ENCODE measurements around the gene FADS2. TPM values are rescaled to one million over a fixed set of nuclear protein-coding genes. Genes with fewer than 3 reads are reported as not detected.

The FADS2 gene
- polyA plus RNA-seq, 2 of the 4 experiments (the other 2 are of a cell fraction): 215 to 391 TPM

DNA sequence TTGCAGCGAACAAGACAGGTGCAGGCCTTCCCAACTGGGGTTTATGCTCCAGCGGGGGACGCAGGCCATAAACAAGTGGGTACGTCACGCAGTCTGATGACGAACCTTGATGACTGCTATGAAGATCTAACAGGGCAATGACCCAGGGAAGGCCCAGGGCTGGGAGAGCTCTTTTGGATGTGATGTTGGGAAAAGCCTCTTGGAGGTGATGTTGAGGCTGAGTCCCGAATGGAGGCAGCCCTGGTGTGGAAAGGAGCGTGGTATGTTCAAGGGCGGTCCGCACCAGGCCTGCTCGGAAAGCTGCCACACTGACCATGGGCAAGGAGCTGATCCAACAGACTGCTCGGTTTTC is 5.8 kb downstream of the FADS2 start:
- POLR2A ChIA-PET: no interaction called here
- no peak overlapping the region for H3K4me3 ChIP-seq
- no peak for FAIRE-seq
- DNase-seq (ENCODE audit: low read depth in 1 of 2, low spot score in 1 of 2): no peak
- peak overlapping the region in 1 of 2 experiments; percentile 62; a peak in 2 of 6 replicates for H3K27ac ChIP-seq
- whole genome bisulfite sequencing (ENCODE audit: missing lambda C conversion rate): 92% methylated on average over 12 of the region's 12 CpGs
- CTCF ChIA-PET: interaction anchor here (0.8 to 1.6 kb wide), 4 partner anchors 17 to 276 kb away, joined by 3 to 4 read pairs (median 3); partner anchors contain the start of gene FADS1
- peak in 1 of 2 experiments; percentile 18; a peak in 3 of 6 replicates for ATAC-seq
- TF ChIP-seq TP53 (CRISPR knock-in tag; IDR thresholded peaks at IDR 0.05) (no peak), JUN (IDR thresholded peaks at IDR 0.05) (no peak), EHF (CRISPR knock-in tag; IDR thresholded peaks at IDR 0.05) (no peak), HDAC2 (IDR thresholded peaks at IDR 0.05) (no peak), POLR2A (IDR thresholded peaks at IDR 0.05; ENCODE audit: low read length) (no peak), ZC3H11A (IDR thresholded peaks at IDR 0.05) (no peak), CEBPB (IDR thresholded peaks at IDR 0.05) (no peak), ZNF302 (CRISPR knock-in tag; IDR thresholded peaks at IDR 0.05) (no peak), POLR2AphosphoS2 (conservative IDR thresholded peaks at IDR 0.05; ENCODE audit: low read length) (no peak), BHLHE40 (IDR thresholded peaks at IDR 0.05; ENCODE audit: low read depth, low read length) (no peak), PHF8 (IDR thresholded peaks at IDR 0.05; ENCODE audit: borderline replicate concordance, low read depth) (no peak), ZSCAN20 (CRISPR knock-in tag; IDR thresholded peaks at IDR 0.05) (no peak), FOXS1 (CRISPR knock-in tag; IDR thresholded peaks at IDR 0.05) (no peak)
- TF ChIP-seq, protein P1, sequence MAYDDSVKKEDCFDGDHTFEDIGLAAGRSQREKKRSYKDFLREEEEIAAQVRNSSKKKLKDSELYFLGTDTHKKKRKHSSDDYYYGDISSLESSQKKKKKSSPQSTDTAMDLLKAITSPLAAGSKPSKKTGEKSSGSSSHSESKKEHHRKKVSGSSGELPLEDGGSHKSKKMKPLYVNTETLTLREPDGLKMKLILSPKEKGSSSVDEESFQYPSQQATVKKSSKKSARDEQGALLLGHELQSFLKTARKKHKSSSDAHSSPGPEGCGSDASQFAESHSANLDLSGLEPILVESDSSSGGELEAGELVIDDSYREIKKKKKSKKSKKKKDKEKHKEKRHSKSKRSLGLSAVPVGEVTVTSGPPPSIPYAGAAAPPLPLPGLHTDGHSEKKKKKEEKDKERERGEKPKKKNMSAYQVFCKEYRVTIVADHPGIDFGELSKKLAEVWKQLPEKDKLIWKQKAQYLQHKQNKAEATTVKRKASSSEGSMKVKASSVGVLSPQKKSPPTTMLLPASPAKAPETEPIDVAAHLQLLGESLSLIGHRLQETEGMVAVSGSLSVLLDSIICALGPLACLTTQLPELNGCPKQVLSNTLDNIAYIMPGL (CRISPR knock-in tag; IDR thresholded peaks at IDR 0.05; ENCODE audit: borderline replicate concordance): no peak
- TF ChIP-seq, protein P2, sequence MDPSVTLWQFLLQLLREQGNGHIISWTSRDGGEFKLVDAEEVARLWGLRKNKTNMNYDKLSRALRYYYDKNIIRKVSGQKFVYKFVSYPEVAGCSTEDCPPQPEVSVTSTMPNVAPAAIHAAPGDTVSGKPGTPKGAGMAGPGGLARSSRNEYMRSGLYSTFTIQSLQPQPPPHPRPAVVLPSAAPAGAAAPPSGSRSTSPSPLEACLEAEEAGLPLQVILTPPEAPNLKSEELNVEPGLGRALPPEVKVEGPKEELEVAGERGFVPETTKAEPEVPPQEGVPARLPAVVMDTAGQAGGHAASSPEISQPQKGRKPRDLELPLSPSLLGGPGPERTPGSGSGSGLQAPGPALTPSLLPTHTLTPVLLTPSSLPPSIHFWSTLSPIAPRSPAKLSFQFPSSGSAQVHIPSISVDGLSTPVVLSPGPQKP (IDR thresholded peaks at IDR 0.05; ENCODE audit: low read depth, low read length): no peak
- H3K4me1 ChIP-seq: peaks cover 68% of the 10 kb centered on the region
- peak overlapping the region; percentile 41; the same call in 1 of the 3 replicates for H3K4me2 ChIP-seq
- no peaks in the 10 kb centered on the region for H3K9me3 ChIP-seq

DNA sequence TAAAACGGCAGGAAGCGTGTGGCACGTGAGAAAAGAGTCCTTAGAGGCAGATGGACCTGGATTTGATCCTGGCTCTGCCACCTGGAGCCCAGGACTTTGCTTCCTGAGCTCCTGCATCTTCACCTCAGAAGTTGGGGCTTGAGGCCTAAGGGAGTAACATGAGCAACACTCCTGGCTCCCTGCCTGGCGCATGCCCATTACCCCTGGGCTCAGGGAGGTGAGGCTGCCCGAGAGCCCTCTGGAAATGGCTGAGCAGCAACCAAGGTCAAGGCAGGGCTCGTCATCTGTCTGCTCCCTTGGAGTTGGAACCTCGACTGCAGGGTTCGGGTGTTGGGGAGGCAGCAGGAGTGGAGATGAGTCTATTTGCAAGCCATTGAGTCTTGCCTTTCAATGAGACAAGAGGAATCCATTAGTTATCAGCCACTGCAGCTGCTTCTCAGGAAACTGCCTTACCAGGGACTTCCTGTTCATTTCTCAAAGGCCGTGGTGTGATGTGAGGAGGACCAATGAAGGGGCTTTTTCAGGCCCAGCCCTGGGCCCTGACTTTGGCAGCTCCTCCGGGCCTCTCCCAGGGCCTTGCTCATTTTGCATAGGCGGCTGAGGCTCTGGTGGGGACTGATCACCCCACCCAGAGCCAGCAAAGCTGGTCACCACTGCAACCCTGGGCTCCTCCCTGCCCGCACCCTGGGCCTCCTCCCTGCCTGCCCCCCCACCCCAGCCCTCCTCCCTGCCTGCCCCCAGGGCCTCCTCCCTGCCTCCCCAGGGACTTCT is 6.4 kb downstream of the FADS2 start:
- no peak for DNase-seq (ENCODE audit: low read depth in 1 of 2, low spot score in 1 of 2)
- Histone ChIP-seq H3K4me1 (peaks cover 65% of the 10 kb centered on the region), H3K27ac (peak overlapping the region; percentile 36 to 62; a peak in 4 of 6 replicates), H3K9me3 (no peaks in the 10 kb centered on the region), H3K4me2 (peak overlapping the region; percentile 41), H3K4me3 (no peak overlapping the region)
- CTCF ChIA-PET: interaction anchor here (0.8 to 1.6 kb wide), 6 partner anchors 17 to 275 kb away, joined by 3 to 4 read pairs (median 3); partner anchors contain the start of gene FADS1
- 80% methylated on average over 12 of the region's 12 CpGs for WGBS (ENCODE audit: missing lambda C conversion rate)
- TF ChIP-seq EP300 (IDR thresholded peaks at IDR 0.05): no peak
- TF ChIP-seq ESRRA (IDR thresholded peaks at IDR 0.05; ENCODE audit: borderline replicate concordance, low read length): no peak
- TF ChIP-seq CBX2 (IDR thresholded peaks at IDR 0.05; ENCODE audit: borderline replicate concordance, low read depth): no peak
- no peak for TF ChIP-seq HOXB5 (CRISPR knock-in tag; IDR thresholded peaks at IDR 0.05)
- TF ChIP-seq FOSL2 (IDR thresholded peaks at IDR 0.05): no peak
- no peak for TF ChIP-seq FOSL2 (CRISPR knock-in tag; IDR thresholded peaks at IDR 0.05)
- TF ChIP-seq, protein P3, sequence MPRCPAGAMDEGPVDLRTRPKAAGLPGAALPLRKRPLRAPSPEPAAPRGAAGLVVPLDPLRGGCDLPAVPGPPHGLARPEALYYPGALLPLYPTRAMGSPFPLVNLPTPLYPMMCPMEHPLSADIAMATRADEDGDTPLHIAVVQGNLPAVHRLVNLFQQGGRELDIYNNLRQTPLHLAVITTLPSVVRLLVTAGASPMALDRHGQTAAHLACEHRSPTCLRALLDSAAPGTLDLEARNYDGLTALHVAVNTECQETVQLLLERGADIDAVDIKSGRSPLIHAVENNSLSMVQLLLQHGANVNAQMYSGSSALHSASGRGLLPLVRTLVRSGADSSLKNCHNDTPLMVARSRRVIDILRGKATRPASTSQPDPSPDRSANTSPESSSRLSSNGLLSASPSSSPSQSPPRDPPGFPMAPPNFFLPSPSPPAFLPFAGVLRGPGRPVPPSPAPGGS (IDR thresholded peaks at IDR 0.05): no peak
- TF ChIP-seq POLR2AphosphoS2 (conservative IDR thresholded peaks at IDR 0.05; ENCODE audit: low read length): no peak
- TF ChIP-seq HOXA7 (CRISPR knock-in tag; IDR thresholded peaks at IDR 0.05): no peak
- no peak for TF ChIP-seq MAZ (IDR thresholded peaks at IDR 0.05; ENCODE audit: borderline replicate concordance, low read depth, low read length)
- no peak for TF ChIP-seq NPAS2 (CRISPR knock-in tag; IDR thresholded peaks at IDR 0.05; ENCODE audit: borderline replicate concordance)
- TF ChIP-seq, protein P4, sequence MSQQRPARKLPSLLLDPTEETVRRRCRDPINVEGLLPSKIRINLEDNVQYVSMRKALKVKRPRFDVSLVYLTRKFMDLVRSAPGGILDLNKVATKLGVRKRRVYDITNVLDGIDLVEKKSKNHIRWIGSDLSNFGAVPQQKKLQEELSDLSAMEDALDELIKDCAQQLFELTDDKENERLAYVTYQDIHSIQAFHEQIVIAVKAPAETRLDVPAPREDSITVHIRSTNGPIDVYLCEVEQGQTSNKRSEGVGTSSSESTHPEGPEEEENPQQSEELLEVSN (IDR thresholded peaks at IDR 0.05; ENCODE audit: borderline replicate concordance, low read depth): no peak
- no peak for TF ChIP-seq RARB (CRISPR knock-in tag; IDR thresholded peaks at IDR 0.05)
- TF ChIP-seq JUN (IDR thresholded peaks at IDR 0.05): no peak
- TF ChIP-seq, protein P5, sequence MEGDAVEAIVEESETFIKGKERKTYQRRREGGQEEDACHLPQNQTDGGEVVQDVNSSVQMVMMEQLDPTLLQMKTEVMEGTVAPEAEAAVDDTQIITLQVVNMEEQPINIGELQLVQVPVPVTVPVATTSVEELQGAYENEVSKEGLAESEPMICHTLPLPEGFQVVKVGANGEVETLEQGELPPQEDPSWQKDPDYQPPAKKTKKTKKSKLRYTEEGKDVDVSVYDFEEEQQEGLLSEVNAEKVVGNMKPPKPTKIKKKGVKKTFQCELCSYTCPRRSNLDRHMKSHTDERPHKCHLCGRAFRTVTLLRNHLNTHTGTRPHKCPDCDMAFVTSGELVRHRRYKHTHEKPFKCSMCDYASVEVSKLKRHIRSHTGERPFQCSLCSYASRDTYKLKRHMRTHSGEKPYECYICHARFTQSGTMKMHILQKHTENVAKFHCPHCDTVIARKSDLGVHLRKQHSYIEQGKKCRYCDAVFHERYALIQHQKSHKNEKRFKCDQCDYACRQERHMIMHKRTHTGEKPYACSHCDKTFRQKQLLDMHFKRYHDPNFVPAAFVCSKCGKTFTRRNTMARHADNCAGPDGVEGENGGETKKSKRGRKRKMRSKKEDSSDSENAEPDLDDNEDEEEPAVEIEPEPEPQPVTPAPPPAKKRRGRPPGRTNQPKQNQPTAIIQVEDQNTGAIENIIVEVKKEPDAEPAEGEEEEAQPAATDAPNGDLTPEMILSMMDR (IDR thresholded peaks at IDR 0.05): no peak
- TF ChIP-seq, protein P6, sequence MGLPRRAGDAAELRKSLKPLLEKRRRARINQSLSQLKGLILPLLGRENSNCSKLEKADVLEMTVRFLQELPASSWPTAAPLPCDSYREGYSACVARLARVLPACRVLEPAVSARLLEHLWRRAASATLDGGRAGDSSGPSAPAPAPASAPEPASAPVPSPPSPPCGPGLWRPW (IDR thresholded peaks at IDR 0.05): no peak
- no peak for TF ChIP-seq PHF8 (IDR thresholded peaks at IDR 0.05; ENCODE audit: borderline replicate concordance, low read depth)
- TF ChIP-seq RFX5 (IDR thresholded peaks at IDR 0.05): no peak
- no peak for FAIRE-seq
- POLR2A ChIA-PET: no interaction called here
- peak; percentile 27 to 68; a peak in 3 of 6 replicates for ATAC-seq

Data from A549 (cell line).